B cell (primary cell): ENCODE data around the gene TRIM27.

ENCODE experiments used
- EZH2 ChIP-seq: IDR thresholded peaks from 2 replicates; pipeline ENCODE4 v1.6.1; 2012; ENCODE audit warnings: borderline replicate concordance, low read depth, mild to moderate bottlenecking, moderate library complexity, low read length; ENCODE audit not compliant: insufficient read depth, poor library complexity, severe bottlenecking
- TF ChIP-seq, protein P1 (sequence below): fragments of 200-600 bp; IDR thresholded peaks from one replicate; pipeline ENCODE4 v1.8.0; 2022; ENCODE audit warnings: antibody characterized with exemption, mild to moderate bottlenecking

DNA sequence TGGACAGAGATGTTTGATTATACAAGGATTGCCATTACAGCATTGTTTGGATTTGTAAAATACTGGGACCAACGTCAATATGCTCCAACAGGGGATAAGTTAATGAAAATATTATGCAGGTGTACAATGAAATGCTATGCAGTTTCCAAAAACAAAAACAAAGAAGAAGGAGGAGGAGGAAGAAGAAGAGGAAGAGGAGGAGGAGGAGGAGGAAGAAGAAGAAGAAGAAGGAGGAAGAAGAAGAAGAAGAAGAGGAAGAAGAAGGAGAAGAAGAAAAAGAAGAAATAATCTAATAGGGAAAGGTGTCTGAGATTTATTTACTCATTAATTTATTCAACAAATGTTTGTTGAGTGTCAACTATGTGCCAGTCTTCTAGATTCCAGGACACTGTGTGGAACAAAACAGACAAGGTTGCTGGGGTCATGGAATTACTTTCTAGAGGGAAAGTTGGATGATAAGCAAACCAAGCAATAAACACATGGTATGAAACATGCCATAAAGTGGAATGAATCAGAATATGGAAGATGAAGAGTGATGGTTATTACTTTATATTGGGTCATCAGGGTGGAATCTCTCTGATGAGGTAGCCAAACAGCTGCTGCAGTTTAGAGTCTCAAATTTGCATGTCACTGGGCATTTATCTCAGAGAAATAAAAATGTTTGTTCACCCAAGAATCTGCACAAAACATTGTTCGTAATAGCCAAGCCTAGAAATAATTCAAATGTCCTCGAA lies 6.3 kb upstream of the TRIM27 start:
- TF ChIP-seq EZH2 = no peak
- TF ChIP-seq, protein P1, sequence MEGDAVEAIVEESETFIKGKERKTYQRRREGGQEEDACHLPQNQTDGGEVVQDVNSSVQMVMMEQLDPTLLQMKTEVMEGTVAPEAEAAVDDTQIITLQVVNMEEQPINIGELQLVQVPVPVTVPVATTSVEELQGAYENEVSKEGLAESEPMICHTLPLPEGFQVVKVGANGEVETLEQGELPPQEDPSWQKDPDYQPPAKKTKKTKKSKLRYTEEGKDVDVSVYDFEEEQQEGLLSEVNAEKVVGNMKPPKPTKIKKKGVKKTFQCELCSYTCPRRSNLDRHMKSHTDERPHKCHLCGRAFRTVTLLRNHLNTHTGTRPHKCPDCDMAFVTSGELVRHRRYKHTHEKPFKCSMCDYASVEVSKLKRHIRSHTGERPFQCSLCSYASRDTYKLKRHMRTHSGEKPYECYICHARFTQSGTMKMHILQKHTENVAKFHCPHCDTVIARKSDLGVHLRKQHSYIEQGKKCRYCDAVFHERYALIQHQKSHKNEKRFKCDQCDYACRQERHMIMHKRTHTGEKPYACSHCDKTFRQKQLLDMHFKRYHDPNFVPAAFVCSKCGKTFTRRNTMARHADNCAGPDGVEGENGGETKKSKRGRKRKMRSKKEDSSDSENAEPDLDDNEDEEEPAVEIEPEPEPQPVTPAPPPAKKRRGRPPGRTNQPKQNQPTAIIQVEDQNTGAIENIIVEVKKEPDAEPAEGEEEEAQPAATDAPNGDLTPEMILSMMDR = no peak
